ENCODE measurements around the gene MRPS35. TPM values are rescaled to one million over a fixed set of nuclear protein-coding genes. Genes with fewer than 3 reads are reported as not detected.

Gene MRPS35
- total RNA-seq, 1 experiment from 2014 or later: 91.7 TPM

- ChIA-PET POLR2A (ENCODE audit: unreplicated experiment) (no interaction called here), CTCF (no interaction called here)
- intact Hi-C loops (cut with micrococcal nuclease; ENCODE audit: unreplicated experiment): no loop called here
- no TSS peak for BruUV-seq (replicated peaks)
- Histone ChIP-seq H3K36me3 (ENCODE audit: low read depth) (no peaks in the 10 kb centered on the region), H3K9me3 (ENCODE audit: insufficient read depth, low read depth) (no peaks in the 10 kb centered on the region), H4K20me1 (ENCODE audit: insufficient read depth) (no peaks in the 10 kb centered on the region), H3F3A (ENCODE audit: insufficient read depth, low read depth) (peaks cover 23% of the 10 kb centered on the region), H3K4me1 (replicated peaks; ENCODE audit: insufficient read depth) (peaks cover 40% of the 10 kb centered on the region), H3K4me2 (peak overlapping the region; percentile 69), H2AFZ (no peak overlapping the region), H3K79me2 (ENCODE audit: low read depth) (no peaks in the 10 kb centered on the region), H3K27ac (peak overlapping the region; percentile 80), H3K27me3 (ENCODE audit: insufficient read depth, low read depth) (no peaks in the 10 kb centered on the region), H3K4me3 (0 out of 2 replicates have a peak overlapping the region, but pooled peaks have one; percentile 15), H3K9me2 (ENCODE audit: insufficient read depth) (no peaks in the 10 kb centered on the region)
- TF ChIP-seq EZH2 (IDR thresholded peaks at IDR 0.05; ENCODE audit: low read depth) (no peak), CTCF (conservative IDR thresholded peaks at IDR 0.05) (no peak)
- peak in 1 of 2 experiments; percentile 69 for DNase-seq
Observed at GRCh38 chr12:27771481-27772327, 61.1 kb downstream of the MRPS35 start.

- intact Hi-C loops (cut with micrococcal nuclease; ENCODE audit: unreplicated experiment): no loop called here
- Histone ChIP-seq H2AFZ (no peak overlapping the region), H3K4me3 (peak overlapping the region; percentile 15; the same call in 1 of the 2 replicates), H3F3A (ENCODE audit: insufficient read depth, low read depth) (peaks cover 28% of the 10 kb centered on the region), H3K9me3 (ENCODE audit: insufficient read depth, low read depth) (no peaks in the 10 kb centered on the region), H3K9me2 (ENCODE audit: insufficient read depth) (no peaks in the 10 kb centered on the region), H3K27me3 (ENCODE audit: insufficient read depth, low read depth) (no peaks in the 10 kb centered on the region), H4K20me1 (ENCODE audit: insufficient read depth) (no peaks in the 10 kb centered on the region), H3K4me1 (replicated peaks; ENCODE audit: insufficient read depth) (peaks cover 40% of the 10 kb centered on the region), H3K36me3 (ENCODE audit: low read depth) (no peaks in the 10 kb centered on the region), H3K79me2 (ENCODE audit: low read depth) (no peaks in the 10 kb centered on the region), H3K27ac (peak overlapping the region; percentile 80), H3K4me2 (peak overlapping the region; percentile 69)
- TF ChIP-seq EZH2 (IDR thresholded peaks at IDR 0.05; ENCODE audit: low read depth) (no peak), CTCF (conservative IDR thresholded peaks at IDR 0.05) (no peak)
- peak in 1 of 2 experiments; percentile 93 for DNase-seq
- ChIA-PET CTCF (no interaction called here), POLR2A (ENCODE audit: unreplicated experiment) (no interaction called here)
- no TSS peak for BruUV-seq (replicated peaks)
Observed at GRCh38 chr12:27772328-27773049, 61.9 kb downstream of the MRPS35 start.

GRCh38 chr12:27777141-27777540 lies 66.5 kb downstream of the MRPS35 start:
- H3K79me2 ChIP-seq (ENCODE audit: low read depth): peaks cover 19% of the 10 kb centered on the region
- H4K20me1 ChIP-seq (ENCODE audit: insufficient read depth): no peaks in the 10 kb centered on the region
- peaks cover 49% of the 10 kb centered on the region for H3K4me1 ChIP-seq (replicated peaks; ENCODE audit: insufficient read depth)
- ChIA-PET POLR2A (ENCODE audit: unreplicated experiment) (no interaction called here), CTCF (no interaction called here)
- no peak overlapping the region for H3K4me2 ChIP-seq
- TF ChIP-seq CTCF (conservative IDR thresholded peaks at IDR 0.05) (no peak), EZH2 (IDR thresholded peaks at IDR 0.05; ENCODE audit: low read depth) (no peak)
- H3K9me2 ChIP-seq (ENCODE audit: insufficient read depth): no peaks in the 10 kb centered on the region
- H3K36me3 ChIP-seq (ENCODE audit: low read depth): 0 out of 2 replicates have a peak, but pooled peaks cover 2% of the 10 kb centered on the region
- no peak overlapping the region for H2AFZ ChIP-seq
- no peak for DNase-seq
- H3F3A ChIP-seq (ENCODE audit: insufficient read depth, low read depth): peaks cover 29% of the 10 kb centered on the region
- H3K27ac ChIP-seq: no peak overlapping the region
- intact Hi-C loops (cut with micrococcal nuclease; ENCODE audit: unreplicated experiment): no loop called here
- BruUV-seq (replicated peaks): no TSS peak
- H3K9me3 ChIP-seq (ENCODE audit: insufficient read depth, low read depth): no peaks in the 10 kb centered on the region
- no peak overlapping the region for H3K4me3 ChIP-seq
- H3K27me3 ChIP-seq (ENCODE audit: insufficient read depth, low read depth): no peaks in the 10 kb centered on the region
